ENCODE measurements around the gene FAF2.

- TF ChIP-seq POLR2AphosphoS5 (IDR thresholded peaks at IDR 0.05) (no peak), POLR2A (IDR thresholded peaks at IDR 0.05) (no peak), EP300 (IDR thresholded peaks at IDR 0.05) (no peak)
- TF ChIP-seq, protein P1, sequence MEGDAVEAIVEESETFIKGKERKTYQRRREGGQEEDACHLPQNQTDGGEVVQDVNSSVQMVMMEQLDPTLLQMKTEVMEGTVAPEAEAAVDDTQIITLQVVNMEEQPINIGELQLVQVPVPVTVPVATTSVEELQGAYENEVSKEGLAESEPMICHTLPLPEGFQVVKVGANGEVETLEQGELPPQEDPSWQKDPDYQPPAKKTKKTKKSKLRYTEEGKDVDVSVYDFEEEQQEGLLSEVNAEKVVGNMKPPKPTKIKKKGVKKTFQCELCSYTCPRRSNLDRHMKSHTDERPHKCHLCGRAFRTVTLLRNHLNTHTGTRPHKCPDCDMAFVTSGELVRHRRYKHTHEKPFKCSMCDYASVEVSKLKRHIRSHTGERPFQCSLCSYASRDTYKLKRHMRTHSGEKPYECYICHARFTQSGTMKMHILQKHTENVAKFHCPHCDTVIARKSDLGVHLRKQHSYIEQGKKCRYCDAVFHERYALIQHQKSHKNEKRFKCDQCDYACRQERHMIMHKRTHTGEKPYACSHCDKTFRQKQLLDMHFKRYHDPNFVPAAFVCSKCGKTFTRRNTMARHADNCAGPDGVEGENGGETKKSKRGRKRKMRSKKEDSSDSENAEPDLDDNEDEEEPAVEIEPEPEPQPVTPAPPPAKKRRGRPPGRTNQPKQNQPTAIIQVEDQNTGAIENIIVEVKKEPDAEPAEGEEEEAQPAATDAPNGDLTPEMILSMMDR (IDR thresholded peaks at IDR 0.05): no peak
Observed at GRCh38 chr5:176471098-176471497, 22.9 kb downstream of the FAF2 start.
